ENCODE results near the gene KLHL5. TPM values are rescaled to one million over a fixed set of nuclear protein-coding genes. Genes with fewer than 3 reads are reported as not detected.

Gene KLHL5
- polyA plus RNA-seq, 1 donor from 2014 or later = 33.8 TPM

GRCh38 chr4:39103291-39103690 is 41.3 kb downstream of the KLHL5 start:
- H3F3A ChIP-seq (ENCODE audit: insufficient read depth, low read length, poor library complexity, severe bottlenecking) = no peaks in the 10 kb centered on the region
- no peak overlapping the region for H3K4me2 ChIP-seq (ENCODE audit: low read length)
- H2AFZ ChIP-seq (ENCODE audit: low read depth, low read length) = no peak overlapping the region
- no peaks in the 10 kb centered on the region for H3K79me2 ChIP-seq (replicated peaks; ENCODE audit: insufficient read depth, low read length)
- no peaks in the 10 kb centered on the region for H3K9me3 ChIP-seq (ENCODE audit: low read length)
- no peaks in the 10 kb centered on the region for H3K9me2 ChIP-seq (ENCODE audit: insufficient read depth, low read length)
- TF ChIP-seq MXI1 (conservative IDR thresholded peaks at IDR 0.05; ENCODE audit: poor library complexity, severe bottlenecking) (no peak), POLR2AphosphoS5 (IDR thresholded peaks at IDR 0.05) (no peak)
- H3K9ac ChIP-seq (ENCODE audit: low read length) = no peak overlapping the region
- no peaks in the 10 kb centered on the region for H4K20me1 ChIP-seq (ENCODE audit: insufficient read depth)
- no peak overlapping the region for H3K27ac ChIP-seq (ENCODE audit: low read length)
- peaks cover 9% of the 10 kb centered on the region for H3K36me3 ChIP-seq (ENCODE audit: insufficient read depth, low read length)
- no peaks in the 10 kb centered on the region for H3K27me3 ChIP-seq (ENCODE audit: insufficient read depth, low read depth, low read length)
- H3K4me3 ChIP-seq (ENCODE audit: low read length) = no peak overlapping the region

- Histone ChIP-seq H3K36me3 (ENCODE audit: insufficient read depth, low read length) (peaks cover 9% of the 10 kb centered on the region), H3K27me3 (ENCODE audit: insufficient read depth, low read depth, low read length) (no peaks in the 10 kb centered on the region), H2AFZ (ENCODE audit: low read depth, low read length) (no peak overlapping the region), H3K79me2 (replicated peaks; ENCODE audit: insufficient read depth, low read length) (no peaks in the 10 kb centered on the region), H3K27ac (ENCODE audit: low read length) (no peak overlapping the region), H3K4me3 (ENCODE audit: low read length) (no peak overlapping the region), H3K9me2 (ENCODE audit: insufficient read depth, low read length) (no peaks in the 10 kb centered on the region), H3K9ac (ENCODE audit: low read length) (no peak overlapping the region), H4K20me1 (ENCODE audit: insufficient read depth) (no peaks in the 10 kb centered on the region), H3K9me3 (ENCODE audit: low read length) (no peaks in the 10 kb centered on the region), H3F3A (ENCODE audit: insufficient read depth, low read length, poor library complexity, severe bottlenecking) (no peaks in the 10 kb centered on the region), H3K4me2 (ENCODE audit: low read length) (no peak overlapping the region)
- TF ChIP-seq SMC3 (conservative IDR thresholded peaks at IDR 0.05; ENCODE audit: poor library complexity) = no peak
- TF ChIP-seq RAD21 (conservative IDR thresholded peaks at IDR 0.05) = no peak
- TF ChIP-seq REST (IDR thresholded peaks at IDR 0.05; ENCODE audit: borderline replicate concordance) = no peak
- no peak for TF ChIP-seq EP300 (conservative IDR thresholded peaks at IDR 0.05; ENCODE audit: poor library complexity, severe bottlenecking)
- TF ChIP-seq CTCF (IDR thresholded peaks at IDR 0.05; ENCODE audit: poor library complexity, severe bottlenecking) = no peak
- TF ChIP-seq TAF1 (IDR thresholded peaks at IDR 0.05; ENCODE audit: low read depth) = no peak
- TF ChIP-seq EZH2 (IDR thresholded peaks at IDR 0.05; ENCODE audit: borderline replicate concordance, insufficient read depth, low read length, poor library complexity, severe bottlenecking) = no peak
- no peak for TF ChIP-seq POLR2AphosphoS5 (IDR thresholded peaks at IDR 0.05)
- TF ChIP-seq MXI1 (conservative IDR thresholded peaks at IDR 0.05; ENCODE audit: poor library complexity, severe bottlenecking) = no peak
Measured at GRCh38 chr4:39104255-39104654, 42.2 kb downstream of the KLHL5 start.

GRCh38 chr4:39106011-39106410 is 44.0 kb downstream of the KLHL5 start:
- H3K36me3 ChIP-seq (ENCODE audit: insufficient read depth, low read length) = peaks cover 9% of the 10 kb centered on the region
- TF ChIP-seq MXI1 (conservative IDR thresholded peaks at IDR 0.05; ENCODE audit: poor library complexity, severe bottlenecking) (no peak), CTCF (IDR thresholded peaks at IDR 0.05; ENCODE audit: poor library complexity, severe bottlenecking) (no peak), TAF1 (IDR thresholded peaks at IDR 0.05; ENCODE audit: low read depth) (no peak), REST (IDR thresholded peaks at IDR 0.05; ENCODE audit: borderline replicate concordance) (no peak), RAD21 (conservative IDR thresholded peaks at IDR 0.05) (no peak), EZH2 (IDR thresholded peaks at IDR 0.05; ENCODE audit: borderline replicate concordance, insufficient read depth, low read length, poor library complexity, severe bottlenecking) (no peak), POLR2AphosphoS5 (IDR thresholded peaks at IDR 0.05) (no peak), SMC3 (conservative IDR thresholded peaks at IDR 0.05; ENCODE audit: poor library complexity) (no peak), EP300 (conservative IDR thresholded peaks at IDR 0.05; ENCODE audit: poor library complexity, severe bottlenecking) (no peak)
- no peaks in the 10 kb centered on the region for H3F3A ChIP-seq (ENCODE audit: insufficient read depth, low read length, poor library complexity, severe bottlenecking)
- no peak overlapping the region for H3K27ac ChIP-seq (ENCODE audit: low read length)
- no peaks in the 10 kb centered on the region for H4K20me1 ChIP-seq (ENCODE audit: insufficient read depth)
- no peaks in the 10 kb centered on the region for H3K27me3 ChIP-seq (ENCODE audit: insufficient read depth, low read depth, low read length)
- H3K9ac ChIP-seq (ENCODE audit: low read length) = no peak overlapping the region
- H3K4me2 ChIP-seq (ENCODE audit: low read length) = no peak overlapping the region
- H3K9me2 ChIP-seq (ENCODE audit: insufficient read depth, low read length) = no peaks in the 10 kb centered on the region
- no peak overlapping the region for H3K4me3 ChIP-seq (ENCODE audit: low read length)
- H2AFZ ChIP-seq (ENCODE audit: low read depth, low read length) = no peak overlapping the region
- no peaks in the 10 kb centered on the region for H3K9me3 ChIP-seq (ENCODE audit: low read length)
- no peaks in the 10 kb centered on the region for H3K79me2 ChIP-seq (replicated peaks; ENCODE audit: insufficient read depth, low read length)

Measured in neural cell (in vitro differentiated cells).